K562 (cell line): Measurements from ENCODE around the gene SNX27. TPM values are rescaled to one million over a fixed set of nuclear protein-coding genes. Genes with fewer than 3 reads are reported as not detected.

Source experiments
- ARID2 ChIP-seq: fragments of 450-650 bp; IDR thresholded peaks from 2 replicates; pipeline ENCODE4 v1.6.1; 2017; ENCODE audit warnings: antibody characterized with exemption, mild to moderate bottlenecking
- CBFA2T2 ChIP-seq: fragments of 450-650 bp; conservative IDR thresholded peaks from 2 replicates; pipeline ENCODE4 v1.6.1; 2017; ENCODE audit warnings: mild to moderate bottlenecking
- CEBPG ChIP-seq, 3 experiments: fragments of 200-800 bp in 1 of 3; sonication (Bioruptor generic) in 1 of 3; sonication (generic) in 1 of 3; formaldehyde crosslinking in 1 of 3; IDR thresholded peaks in 2 of 3; conservative IDR thresholded peaks in 1 of 3; 2 replicates each; pipeline versions ENCODE4 v1.6.1 to v1.8.0; 2016 to 2022; ENCODE audit warnings: missing compliant biosample characterization in 2 of 3, missing genetic modification characterization in 2 of 3, mild to moderate bottlenecking in 1 of 3, missing genetic modification reagents in 1 of 3
- CTBP1 ChIP-seq: fragments of 450-650 bp; IDR thresholded peaks from 2 replicates; pipeline ENCODE4 v1.6.1; 2016; ENCODE audit warnings: borderline replicate concordance
- E4F1 ChIP-seq: fragments of 250-450 bp; sonication (Bioruptor Pico); IDR thresholded peaks from 2 replicates; pipeline ENCODE4 v1.5.0; 2021; ENCODE audit warnings: mild to moderate bottlenecking, borderline replicate concordance
- FOXM1 ChIP-seq, 2 experiments: fragments of 450-650 bp in 1 of 2; sonication (generic) in 1 of 2; formaldehyde crosslinking in 1 of 2; IDR thresholded peaks; 2 replicates each; pipeline versions ENCODE4 v1.6.1 to v1.9.0; 2017 to 2022; ENCODE audit warnings: low read depth in 2 of 2, mild to moderate bottlenecking in 2 of 2, missing genetic modification reagents in 1 of 2, moderate library complexity in 1 of 2
- HDAC1 ChIP-seq, 2 experiments: fragments of 450-650 bp; IDR thresholded peaks; 2 replicates each; pipeline ENCODE4 v1.6.1; 2016 to 2017; ENCODE audit warnings: inconsistent platforms in 1 of 2, mild to moderate bottlenecking in 1 of 2, moderate library complexity in 1 of 2
- MAFK ChIP-seq: IDR thresholded peaks from 2 replicates; pipeline ENCODE4 v1.6.1; 2011; ENCODE audit warnings: low read length, improper control_type of control experiment
- MCM5 ChIP-seq: fragments of 450-650 bp; IDR thresholded peaks from 2 replicates; pipeline ENCODE4 v1.6.1; 2016; ENCODE audit warnings: low read depth
- NFE2 ChIP-seq: IDR thresholded peaks from 2 replicates; pipeline ENCODE4 v1.6.1; 2014; ENCODE audit warnings: antibody characterized with exemption, low read depth
- NR2F6 ChIP-seq: fragments of 450-650 bp; formaldehyde crosslinking; IDR thresholded peaks from 2 replicates; pipeline ENCODE4 v1.4.0; 2020; ENCODE audit warnings: mild to moderate bottlenecking
- POLR2AphosphoS5 ChIP-seq: IDR thresholded peaks from 2 replicates; pipeline ENCODE4 v1.6.1; 2011; ENCODE audit warnings: mild to moderate bottlenecking, low read depth, low read length, moderate library complexity; ENCODE audit not compliant: control insufficient read depth, insufficient read depth
- RBM39 ChIP-seq: fragments of 200-400 bp; formaldehyde crosslinking; optimal IDR thresholded peaks from 2 replicates; pipeline ENCODE3; 2018; ENCODE audit warnings: low read depth, low read length
- TARDBP ChIP-seq: fragments of 450-650 bp; IDR thresholded peaks from 2 replicates; pipeline ENCODE4 v1.6.1; 2016
- WHSC1 ChIP-seq: IDR thresholded peaks from one replicate; pipeline ENCODE4 v1.6.1; 2012; ENCODE audit warnings: low read length, control low read depth, inconsistent platforms
- XRCC5 ChIP-seq: fragments of 200-400 bp; formaldehyde crosslinking; IDR thresholded peaks from 2 replicates; pipeline ENCODE4 v1.6.1; 2017; ENCODE audit warnings: low read depth, mild to moderate bottlenecking, low read length
- ZBTB8A ChIP-seq: fragments of 450-650 bp; IDR thresholded peaks from 2 replicates; pipeline ENCODE4 v1.6.1; 2018; ENCODE audit warnings: mild to moderate bottlenecking, moderate library complexity; ENCODE audit not compliant: partially characterized antibody
- ZKSCAN8 ChIP-seq: fragments of 200-800 bp; sonication (Bioruptor generic); IDR thresholded peaks from 2 replicates; pipeline ENCODE4 v1.6.1; 2016; ENCODE audit warnings: missing genetic modification characterization, missing compliant biosample characterization
- ZNF23 ChIP-seq: fragments of 250-450 bp; sonication (Bioruptor Pico); IDR thresholded peaks from 2 replicates; pipeline ENCODE4 v1.4.0; 2020; ENCODE audit warnings: mild to moderate bottlenecking
- polyA plus RNA-seq, 8 experiments: library from polyadenylated mRNA; depleted of rRNA in 4 of 8; stranded (reverse) in 5 of 8; unstranded in 3 of 8; fragments of >200 nt; fragmentation: Nextera tagmentation in 2 of 8; fragmentation: Illumina TruSeq in 1 of 8; extraction: Ambion mirVana in 2 of 8; extraction: Trizol in 1 of 8; gene quantifications; 2 replicates each; pipeline versions ENCODE4 v1.2.1 to v1.2.3, GENCODE V29; 2011 to 2014; ENCODE audit warnings: inconsistent platforms in 1 of 8, missing spikeins in 1 of 8
- total RNA-seq, 7 experiments: library from RNA; depleted of rRNA in 6 of 7; stranded (reverse); fragments of >200 nt in 6 of 7; fragmentation: Illumina TruSeq in 2 of 7; extraction: Trizol in 2 of 7; gene quantifications; 2 replicates each; pipeline versions ENCODE4 v1.2.1 to v1.2.3, GENCODE V29; 2011 to 2021; ENCODE audit warnings: low replicate concordance in 1 of 7
- TF ChIP-seq, protein P1 (sequence below), 3 experiments: fragments of 200-800 bp in 1 of 3; fragments of 250-450 bp in 1 of 3; fragments of 450-650 bp in 1 of 3; sonication (Bioruptor Pico) in 1 of 3; sonication (Bioruptor generic) in 1 of 3; formaldehyde crosslinking in 1 of 3; IDR thresholded peaks; 2 replicates each; pipeline versions ENCODE4 v1.6.1 to v1.8.0; 2016 to 2022; ENCODE audit warnings: mild to moderate bottlenecking in 2 of 3, missing genetic modification characterization in 2 of 3, missing compliant biosample characterization in 1 of 3, moderate library complexity in 1 of 3
- TF ChIP-seq, protein P2 (sequence below): fragments of 450-650 bp; formaldehyde crosslinking; IDR thresholded peaks from 2 replicates; pipeline ENCODE4 v1.4.0; 2020; ENCODE audit warnings: mild to moderate bottlenecking

The SNX27 gene
- total and polyA plus RNA-seq, 9 of the 15 experiments (the other 6 are each of a cell fraction or from before 2014, with no cell fraction given) = 4.5 to 18.7 (median 10.1) TPM

DNA sequence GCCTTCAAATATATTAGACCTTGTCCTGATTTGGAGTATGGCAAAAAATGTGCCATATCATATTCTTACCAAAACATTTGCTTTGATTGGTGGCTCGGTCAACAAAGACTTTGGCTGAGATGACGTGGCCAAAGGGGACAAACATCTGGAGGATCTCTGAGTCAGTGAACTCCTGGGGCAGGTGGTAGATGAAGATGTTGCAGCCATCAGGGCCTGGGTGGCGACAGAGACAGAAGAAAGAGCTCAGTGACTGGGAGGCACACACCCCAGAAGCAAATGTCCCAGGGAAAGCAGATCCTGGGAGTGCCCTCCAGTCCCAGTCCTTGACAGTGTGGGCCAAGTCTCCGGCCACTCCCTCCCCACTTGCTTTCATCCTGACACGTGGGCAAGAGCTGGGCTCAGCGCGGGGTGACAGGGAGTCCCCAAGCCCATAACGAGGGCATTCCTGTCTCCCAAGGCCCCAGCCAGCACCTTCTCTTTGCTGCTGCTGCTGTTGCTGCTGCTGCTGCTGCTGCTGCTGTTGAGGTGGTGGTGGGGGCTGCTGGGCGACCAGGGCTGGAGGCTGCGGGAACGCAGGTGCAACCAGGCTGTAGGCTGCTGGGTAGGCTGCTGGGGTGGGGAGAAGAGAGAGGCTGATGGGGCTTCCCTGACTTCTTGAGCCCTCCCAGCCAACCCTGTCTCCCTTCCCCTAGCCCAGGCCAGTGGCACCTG is 94.1 kb downstream of the SNX27 start (continued):
- no peak for TF ChIP-seq E4F1 (CRISPR knock-in tag)
- no peak for TF ChIP-seq MAFK
- no peak for TF ChIP-seq WHSC1
- TF ChIP-seq RBM39 = no peak
- no peak for TF ChIP-seq ZNF23
- no peak for TF ChIP-seq ZKSCAN8
- TF ChIP-seq, protein P1, sequence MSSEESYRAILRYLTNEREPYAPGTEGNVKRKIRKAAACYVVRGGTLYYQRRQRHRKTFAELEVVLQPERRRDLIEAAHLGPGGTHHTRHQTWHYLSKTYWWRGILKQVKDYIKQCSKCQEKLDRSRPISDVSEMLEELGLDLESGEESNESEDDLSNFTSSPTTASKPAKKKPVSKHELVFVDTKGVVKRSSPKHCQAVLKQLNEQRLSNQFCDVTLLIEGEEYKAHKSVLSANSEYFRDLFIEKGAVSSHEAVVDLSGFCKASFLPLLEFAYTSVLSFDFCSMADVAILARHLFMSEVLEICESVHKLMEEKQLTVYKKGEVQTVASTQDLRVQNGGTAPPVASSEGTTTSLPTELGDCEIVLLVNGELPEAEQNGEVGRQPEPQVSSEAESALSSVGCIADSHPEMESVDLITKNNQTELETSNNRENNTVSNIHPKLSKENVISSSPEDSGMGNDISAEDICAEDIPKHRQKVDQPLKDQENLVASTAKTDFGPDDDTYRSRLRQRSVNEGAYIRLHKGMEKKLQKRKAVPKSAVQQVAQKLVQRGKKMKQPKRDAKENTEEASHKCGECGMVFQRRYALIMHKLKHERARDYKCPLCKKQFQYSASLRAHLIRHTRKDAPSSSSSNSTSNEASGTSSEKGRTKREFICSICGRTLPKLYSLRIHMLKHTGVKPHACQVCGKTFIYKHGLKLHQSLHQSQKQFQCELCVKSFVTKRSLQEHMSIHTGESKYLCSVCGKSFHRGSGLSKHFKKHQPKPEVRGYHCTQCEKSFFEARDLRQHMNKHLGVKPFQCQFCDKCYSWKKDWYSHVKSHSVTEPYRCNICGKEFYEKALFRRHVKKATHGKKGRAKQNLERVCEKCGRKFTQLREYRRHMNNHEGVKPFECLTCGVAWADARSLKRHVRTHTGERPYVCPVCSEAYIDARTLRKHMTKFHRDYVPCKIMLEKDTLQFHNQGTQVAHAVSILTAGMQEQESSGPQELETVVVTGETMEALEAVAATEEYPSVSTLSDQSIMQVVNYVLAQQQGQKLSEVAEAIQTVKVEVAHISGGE (CRISPR knock-in tag; IDR thresholded peaks at IDR 0.05) = no peak
- TF ChIP-seq, protein P2, sequence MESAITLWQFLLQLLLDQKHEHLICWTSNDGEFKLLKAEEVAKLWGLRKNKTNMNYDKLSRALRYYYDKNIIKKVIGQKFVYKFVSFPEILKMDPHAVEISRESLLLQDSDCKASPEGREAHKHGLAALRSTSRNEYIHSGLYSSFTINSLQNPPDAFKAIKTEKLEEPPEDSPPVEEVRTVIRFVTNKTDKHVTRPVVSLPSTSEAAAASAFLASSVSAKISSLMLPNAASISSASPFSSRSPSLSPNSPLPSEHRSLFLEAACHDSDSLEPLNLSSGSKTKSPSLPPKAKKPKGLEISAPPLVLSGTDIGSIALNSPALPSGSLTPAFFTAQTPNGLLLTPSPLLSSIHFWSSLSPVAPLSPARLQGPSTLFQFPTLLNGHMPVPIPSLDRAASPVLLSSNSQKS = no peak
- TF ChIP-seq CBFA2T2 = peak; percentile 61
- TF ChIP-seq HDAC1 (IDR thresholded peaks at IDR 0.05) = no peak
- TF ChIP-seq MCM5 = no peak
- peak; percentile 45 for TF ChIP-seq CTBP1
- TF ChIP-seq XRCC5 = no peak
- no peak for TF ChIP-seq POLR2AphosphoS5
- no peak for TF ChIP-seq CEBPG (CRISPR knock-in tag; IDR thresholded peaks at IDR 0.05)
- no peak for TF ChIP-seq CEBPG (tag; conservative IDR thresholded peaks at IDR 0.05 in 1 of 2, IDR thresholded peaks at IDR 0.05 in 1 of 2)
- no peak for TF ChIP-seq FOXM1 (IDR thresholded peaks at IDR 0.05; ENCODE audit: low read depth)
- no peak for TF ChIP-seq FOXM1 (CRISPR knock-in tag; IDR thresholded peaks at IDR 0.05; ENCODE audit: low read depth)
- no peak for TF ChIP-seq NR2F6 (CRISPR knock-in tag)
- TF ChIP-seq ARID2 = no peak
- no peak for TF ChIP-seq ZBTB8A
- TF ChIP-seq NFE2 = peak; percentile 40; the same call in 1 of the 2 replicates
- no peak for TF ChIP-seq TARDBP
